GM20431 (cell line): ENCODE measurements around the gene PAGR1.
"Not testable (repeated sequence)": the region's sequence is repeated elsewhere in the genome, so short reads cannot be mapped to it uniquely, and the experiment has no call there.

Experiments used
- in situ Hi-C: fragments of 300-500 bp; cut with MseI, MboI; formaldehyde crosslinking; loops from one replicate; pipeline ENCODE4 v1.15.0; 2020; ENCODE audit warnings: low sequenced_read_pairs; ENCODE audit not compliant: unreplicated experiment

Gene PAGR1

DNA sequence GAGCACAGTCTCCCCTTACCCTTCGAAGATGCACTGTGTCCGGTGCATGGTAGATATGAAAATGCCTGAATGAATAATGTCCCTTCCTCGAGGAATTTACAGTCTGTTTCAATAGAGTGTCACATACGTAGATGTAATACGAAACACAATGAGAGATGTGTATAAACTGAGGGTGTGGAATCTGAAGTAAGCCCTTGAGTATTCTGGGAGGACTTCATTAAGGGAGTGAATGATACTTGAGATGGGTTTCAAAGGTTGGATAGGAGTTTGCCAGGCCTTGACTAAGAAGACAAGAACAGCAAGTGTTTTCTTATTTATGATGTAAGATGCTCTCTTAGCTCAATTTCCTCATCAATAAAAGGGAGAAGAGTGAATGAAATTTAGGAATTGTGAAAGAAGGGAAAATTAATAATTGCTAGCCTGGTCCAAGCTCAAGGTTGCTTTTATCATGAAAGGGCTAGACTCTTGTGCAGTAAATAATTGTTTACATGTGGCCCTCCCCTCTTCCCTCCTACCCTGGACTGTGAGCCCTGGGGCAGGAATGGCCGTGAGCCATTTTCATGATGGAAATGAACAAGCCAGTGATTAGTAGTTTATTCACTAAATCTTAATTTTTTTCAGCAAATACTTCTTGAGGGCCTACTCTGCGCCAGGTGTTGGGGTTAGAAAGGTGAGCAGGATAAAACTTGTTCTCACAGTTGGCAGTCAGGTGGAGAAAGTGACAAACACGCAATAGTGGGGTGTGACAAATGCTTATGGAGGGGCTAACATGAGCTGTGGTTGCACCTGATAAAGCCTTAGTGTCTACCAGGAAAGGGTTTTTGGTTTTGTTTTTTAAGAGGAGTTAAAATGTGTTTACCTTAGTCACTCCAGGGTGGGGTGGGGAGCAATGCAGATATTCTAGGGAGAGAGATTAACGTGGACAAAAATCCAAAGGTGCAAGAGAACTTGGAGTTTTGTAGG lies 23.8 kb upstream of the PAGR1 start:
- in situ Hi-C loops: no loop called here

DNA sequence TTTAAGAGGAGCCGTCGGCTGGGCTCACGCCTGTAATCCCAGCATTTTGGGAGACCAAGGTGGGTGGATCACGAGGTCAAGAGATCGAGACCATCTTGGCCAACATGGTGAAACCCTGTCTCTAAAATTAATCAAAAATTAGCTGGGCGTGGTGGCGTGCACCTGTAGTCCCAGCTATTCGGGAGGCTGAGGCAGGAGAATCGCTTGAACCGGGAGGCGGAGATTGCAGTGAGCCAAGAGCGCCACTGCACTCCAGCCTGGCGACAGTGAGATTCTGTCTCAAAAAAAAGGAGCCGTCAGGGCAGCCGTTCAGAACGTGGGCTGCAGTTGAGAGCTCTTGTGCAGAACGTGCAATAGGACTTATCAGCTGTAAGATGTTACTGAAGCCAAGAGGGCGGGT lies 22.8 kb upstream of the PAGR1 start:
- in situ Hi-C loops: not testable (repeated sequence)

DNA sequence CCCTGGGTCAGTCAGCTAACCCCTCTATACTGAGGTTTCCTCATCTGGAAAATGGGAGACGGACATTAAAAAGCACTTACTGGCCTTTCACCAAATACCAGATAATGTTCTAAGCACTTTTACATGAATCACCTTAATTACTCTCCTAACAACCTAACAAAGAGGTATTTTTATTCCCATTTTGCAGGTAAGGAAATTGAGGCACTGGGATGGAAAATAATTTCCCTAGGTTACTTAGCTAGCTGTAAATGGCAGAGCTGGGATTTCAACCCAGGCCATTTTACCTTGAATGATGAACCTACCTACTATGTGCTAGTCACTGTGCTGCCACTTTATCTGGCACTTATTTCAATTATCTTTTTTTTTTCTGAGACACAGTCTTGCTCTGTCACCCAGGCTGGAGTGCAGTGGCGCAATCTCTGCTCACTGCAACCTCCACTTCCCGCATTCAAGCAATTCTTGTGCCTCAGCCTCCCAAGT lies 21.7 kb upstream of the PAGR1 start:
- in situ Hi-C loops: no loop called here

DNA sequence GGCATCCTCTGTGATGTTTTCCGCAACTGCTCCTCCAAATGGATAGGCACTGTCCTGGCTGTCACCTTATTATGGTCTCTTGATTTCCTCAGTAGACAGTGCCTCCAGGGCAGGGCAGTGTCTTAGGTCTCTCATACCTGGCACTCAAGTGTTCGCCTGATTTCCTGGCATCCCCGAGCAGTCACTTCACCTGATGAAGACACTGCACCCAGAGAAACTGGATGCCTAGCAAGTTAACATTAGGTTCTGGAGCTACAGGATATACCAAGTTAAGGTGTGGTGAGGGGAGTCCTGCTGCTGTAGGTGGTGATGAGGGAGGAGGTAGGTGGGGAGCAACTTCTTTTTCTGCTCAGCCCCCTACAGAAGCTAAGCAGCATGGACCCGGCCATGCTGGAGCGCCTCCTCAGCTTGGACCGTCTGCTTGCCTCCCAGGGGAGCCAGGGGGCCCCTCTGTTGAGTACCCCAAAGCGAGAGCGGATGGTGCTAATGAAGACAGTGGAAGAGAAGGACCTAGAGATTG lies 13.5 kb upstream of the PAGR1 start:
- in situ Hi-C loops: no loop called here

DNA sequence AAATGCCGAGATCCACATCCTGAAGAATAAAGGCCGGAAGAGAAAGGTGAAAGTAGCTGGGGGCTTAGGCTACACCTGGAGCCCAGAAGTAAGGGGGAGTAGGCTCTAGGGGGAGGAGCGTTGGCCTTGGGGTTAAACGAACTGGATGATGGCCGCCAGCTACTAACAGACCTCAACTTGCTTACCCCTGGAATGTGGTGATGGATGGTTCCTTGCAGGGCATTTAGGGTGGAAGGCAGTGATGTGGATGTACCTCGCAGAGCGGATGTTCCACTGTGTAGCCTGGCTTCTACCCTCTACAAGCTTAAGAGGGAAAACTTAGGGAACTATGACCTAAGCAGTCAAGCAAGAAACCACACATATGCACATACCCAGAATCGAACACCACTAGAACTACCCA lies 11.9 kb upstream of the PAGR1 start:
- in situ Hi-C loops: no loop called here

DNA sequence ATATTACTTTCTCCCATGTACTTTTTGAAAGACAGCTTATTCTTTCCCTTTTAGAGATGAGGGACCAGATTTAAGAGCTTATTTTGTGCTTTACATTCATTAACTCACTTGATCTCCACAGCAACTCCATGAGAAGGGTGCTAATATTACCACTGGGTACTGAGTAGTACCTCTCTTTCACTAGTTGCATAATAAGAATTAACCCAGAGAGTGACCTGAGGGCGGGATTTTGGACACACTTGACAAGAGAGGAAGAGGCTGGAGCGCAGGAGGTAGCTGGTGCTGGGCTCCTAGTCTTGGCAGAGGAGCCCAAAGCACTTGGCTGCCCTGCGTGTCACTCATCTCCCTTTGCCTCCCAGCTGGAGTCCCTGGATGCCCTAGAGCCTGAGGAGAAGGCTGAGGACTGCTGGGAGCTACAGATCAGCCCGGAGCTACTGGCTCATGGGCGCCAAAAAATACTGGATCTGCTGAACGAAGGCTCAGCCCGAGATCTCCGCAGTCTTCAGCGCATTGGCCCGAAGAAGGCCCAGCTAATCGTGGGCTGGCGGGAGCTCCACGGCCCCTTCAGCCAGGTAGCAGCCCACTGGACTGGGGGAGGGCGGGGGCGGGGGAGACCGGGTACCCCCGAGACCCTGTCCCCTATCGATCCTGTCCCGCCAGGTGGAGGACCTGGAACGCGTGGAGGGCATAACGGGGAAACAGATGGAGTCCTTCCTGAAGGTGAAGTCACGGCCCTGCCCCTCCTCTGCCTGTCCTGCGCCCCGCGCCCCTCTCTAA lies 11.3 kb upstream of the PAGR1 start:
- in situ Hi-C loops: no loop called here

DNA sequence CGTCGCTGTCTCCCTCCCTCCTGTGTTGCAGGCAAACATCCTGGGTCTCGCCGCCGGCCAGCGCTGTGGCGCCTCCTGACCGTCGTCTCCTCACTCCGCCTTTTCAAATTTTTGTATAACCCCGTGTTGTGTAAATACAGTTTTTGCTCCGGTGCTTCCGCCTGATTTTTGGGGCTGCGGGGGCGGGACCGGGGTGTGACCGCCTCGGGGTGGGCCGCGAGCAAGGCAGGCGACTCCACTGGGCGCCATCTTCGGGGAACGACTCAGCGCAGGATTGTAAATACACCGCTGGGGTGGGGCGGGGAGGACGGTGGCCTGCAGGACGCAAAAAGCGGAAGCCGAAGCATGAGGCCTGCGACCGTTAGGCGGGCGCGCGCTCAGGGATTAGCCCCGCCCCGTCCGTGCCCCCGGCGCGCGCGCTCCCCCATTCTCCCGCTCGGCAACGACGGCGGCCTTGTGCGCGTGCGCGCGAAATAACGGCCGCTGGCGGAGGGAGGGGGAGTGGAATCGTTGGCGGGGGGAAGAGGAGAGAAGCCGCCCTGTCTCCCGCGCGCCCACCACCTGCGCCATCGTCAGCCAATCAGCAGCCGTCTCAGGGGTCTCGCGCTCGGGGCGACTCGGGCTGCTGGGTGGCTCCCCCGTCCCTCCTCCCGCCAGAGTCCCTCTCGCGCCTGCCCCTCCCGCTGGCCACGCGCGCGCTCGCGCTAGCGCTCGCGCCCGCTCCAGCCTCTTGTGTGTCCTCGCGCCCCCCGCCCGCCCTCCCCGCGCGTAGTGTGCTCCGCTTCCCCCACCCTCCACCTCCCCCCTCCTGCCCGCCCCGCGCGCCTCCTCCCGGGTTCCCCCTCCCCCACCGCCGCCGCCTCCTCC lies 10.5 kb upstream of the PAGR1 start:
- in situ Hi-C loops: no loop called here

DNA sequence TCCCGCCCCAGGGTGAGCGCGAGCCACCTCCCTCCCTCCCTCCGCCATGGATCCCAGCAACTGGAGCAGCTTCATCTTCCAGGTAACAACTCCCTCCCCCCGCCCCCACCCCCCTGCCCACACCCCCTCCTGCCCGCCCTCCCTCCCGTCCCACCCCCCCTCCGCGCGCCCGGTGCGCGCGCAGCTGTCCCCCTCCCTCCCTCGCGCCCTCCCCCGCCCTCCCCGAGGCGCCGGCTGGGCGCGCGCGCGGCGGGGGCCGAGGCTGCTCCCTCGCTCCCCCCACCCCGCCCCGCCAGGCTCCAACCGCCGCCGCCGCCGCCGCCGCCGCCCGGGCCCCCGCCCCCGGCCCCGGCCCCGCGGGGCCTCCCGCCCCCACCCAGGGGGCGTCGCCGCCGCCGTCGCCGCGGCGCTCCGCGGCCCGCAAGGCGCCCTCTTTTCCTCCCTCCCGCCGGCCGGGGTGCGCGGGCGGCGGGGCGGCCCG lies 9.8 kb upstream of the PAGR1 start, which contains the start of gene MAZ:
MAZ (plus strand) TSS at position 431 of the 481 bp plus-strand sequence. CDS start 173 bp downstream, outside the sequence.
- in situ Hi-C loops: no loop called here

DNA sequence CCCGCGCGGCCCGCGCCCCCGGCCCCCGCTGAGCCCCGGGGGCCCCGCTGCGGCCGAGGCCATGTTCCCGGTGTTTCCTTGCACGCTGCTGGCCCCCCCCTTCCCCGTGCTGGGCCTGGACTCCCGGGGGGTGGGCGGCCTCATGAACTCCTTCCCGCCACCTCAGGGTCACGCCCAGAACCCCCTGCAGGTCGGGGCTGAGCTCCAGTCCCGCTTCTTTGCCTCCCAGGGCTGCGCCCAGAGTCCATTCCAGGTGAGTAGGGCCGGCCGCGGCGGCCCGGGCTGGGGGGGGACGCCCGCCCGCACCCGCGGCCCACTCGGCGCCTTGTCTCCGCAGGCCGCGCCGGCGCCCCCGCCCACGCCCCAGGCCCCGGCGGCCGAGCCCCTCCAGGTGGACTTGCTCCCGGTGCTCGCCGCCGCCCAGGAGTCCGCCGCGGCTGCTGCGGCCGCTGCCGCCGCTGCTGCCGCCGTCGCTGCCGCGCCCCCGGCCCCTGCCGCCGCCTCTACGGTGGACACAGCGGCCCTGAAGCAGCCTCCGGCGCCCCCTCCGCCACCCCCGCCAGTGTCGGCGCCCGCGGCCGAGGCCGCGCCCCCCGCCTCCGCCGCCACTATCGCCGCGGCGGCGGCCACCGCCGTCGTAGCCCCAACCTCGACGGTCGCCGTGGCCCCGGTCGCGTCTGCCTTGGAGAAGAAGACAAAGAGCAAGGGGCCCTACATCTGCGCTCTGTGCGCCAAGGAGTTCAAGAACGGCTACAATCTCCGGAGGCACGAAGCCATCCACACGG lies 9.1 kb upstream of the PAGR1 start:
- in situ Hi-C loops: no loop called here

DNA sequence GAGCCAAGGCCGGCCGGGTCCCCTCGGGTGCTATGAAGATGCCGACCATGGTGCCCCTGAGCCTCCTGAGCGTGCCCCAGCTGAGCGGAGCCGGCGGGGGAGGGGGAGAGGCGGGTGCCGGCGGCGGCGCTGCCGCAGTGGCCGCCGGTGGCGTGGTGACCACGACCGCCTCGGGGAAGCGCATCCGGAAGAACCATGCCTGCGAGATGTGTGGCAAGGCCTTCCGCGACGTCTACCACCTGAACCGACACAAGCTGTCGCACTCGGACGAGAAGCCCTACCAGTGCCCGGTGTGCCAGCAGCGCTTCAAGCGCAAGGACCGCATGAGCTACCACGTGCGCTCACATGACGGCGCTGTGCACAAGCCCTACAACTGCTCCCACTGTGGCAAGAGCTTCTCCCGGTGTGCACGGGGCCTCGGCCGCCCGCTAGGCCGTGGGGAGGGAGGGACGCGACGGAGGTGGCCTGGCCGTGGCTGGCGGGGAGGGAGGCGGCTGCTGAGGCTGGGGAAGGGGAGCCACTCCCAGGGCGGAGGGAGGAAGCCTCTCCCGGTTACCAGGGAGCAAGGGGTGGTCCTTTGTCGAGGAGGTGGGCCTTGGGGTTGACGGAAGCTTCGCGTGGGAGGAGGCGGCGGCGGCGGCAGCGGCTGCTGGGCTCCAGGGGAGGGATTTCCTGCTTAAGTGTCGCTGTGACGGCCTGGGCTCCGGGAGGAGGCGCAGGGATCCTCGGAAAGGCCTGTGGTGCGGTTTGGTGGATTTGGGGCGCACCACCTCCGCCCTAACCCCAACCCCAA lies 8.3 kb upstream of the PAGR1 start:
- in situ Hi-C loops: no loop called here

DNA sequence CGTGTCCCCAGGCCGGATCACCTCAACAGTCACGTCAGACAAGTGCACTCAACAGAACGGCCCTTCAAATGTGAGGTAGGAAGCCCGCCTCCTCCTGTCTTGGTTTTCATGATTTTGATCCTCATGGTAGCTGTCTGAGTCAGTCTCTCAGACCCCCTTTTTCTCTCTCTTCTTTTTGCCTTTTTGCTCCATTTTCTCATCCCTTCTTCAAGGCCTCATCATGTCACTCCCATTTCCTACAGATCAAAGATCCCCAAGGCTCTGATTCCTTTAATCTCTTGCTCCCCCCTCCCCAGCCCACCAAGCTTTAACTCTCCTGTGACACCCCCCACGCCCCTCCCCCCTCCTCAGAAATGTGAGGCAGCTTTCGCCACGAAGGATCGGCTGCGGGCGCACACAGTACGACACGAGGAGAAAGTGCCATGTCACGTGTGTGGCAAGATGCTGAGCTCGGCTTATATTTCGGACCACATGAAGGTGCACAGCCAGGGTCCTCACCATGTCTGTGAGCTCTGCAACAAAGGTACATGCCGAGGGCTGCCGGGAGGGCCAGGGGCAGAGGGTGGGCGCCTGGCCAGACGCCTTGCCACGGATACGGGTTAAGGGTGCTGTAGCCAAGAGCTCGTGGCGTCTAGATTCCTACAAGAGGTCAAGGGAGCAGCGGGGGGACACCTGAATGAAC lies 7.6 kb upstream of the PAGR1 start:
- in situ Hi-C loops: no loop called here

DNA sequence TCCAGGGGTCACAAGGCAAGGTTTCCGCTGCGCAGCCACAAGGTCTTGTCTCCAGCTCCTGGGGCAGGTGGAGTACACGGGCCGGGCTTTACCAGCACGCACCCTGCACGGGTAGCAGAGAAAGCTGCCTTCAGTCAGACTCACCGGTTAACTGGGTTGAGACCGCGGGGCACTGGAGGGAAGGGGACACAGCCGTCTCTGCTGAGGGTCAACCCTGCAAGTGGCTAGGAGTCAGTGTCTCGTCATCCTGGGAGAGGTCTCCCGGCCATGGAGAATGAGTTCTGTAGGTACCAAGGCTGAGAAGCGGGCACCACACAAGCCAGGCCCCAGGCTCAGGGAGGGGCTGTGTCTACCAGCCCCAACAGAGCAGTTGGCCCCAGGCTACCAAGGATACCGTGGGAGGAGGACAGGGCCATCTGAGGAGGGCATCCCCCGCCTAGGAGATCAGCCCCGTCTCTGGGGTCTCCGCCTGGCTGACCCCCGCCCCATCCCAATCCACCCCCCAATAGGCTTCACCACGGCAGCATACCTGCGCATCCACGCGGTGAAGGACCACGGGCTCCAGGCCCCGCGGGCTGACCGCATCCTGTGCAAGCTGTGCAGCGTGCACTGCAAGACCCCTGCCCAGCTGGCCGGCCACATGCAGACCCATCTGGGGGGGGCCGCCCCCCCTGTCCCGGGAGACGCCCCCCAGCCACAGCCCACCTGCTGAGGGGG lies 6.8 kb upstream of the PAGR1 start:
- in situ Hi-C loops: no loop called here

DNA sequence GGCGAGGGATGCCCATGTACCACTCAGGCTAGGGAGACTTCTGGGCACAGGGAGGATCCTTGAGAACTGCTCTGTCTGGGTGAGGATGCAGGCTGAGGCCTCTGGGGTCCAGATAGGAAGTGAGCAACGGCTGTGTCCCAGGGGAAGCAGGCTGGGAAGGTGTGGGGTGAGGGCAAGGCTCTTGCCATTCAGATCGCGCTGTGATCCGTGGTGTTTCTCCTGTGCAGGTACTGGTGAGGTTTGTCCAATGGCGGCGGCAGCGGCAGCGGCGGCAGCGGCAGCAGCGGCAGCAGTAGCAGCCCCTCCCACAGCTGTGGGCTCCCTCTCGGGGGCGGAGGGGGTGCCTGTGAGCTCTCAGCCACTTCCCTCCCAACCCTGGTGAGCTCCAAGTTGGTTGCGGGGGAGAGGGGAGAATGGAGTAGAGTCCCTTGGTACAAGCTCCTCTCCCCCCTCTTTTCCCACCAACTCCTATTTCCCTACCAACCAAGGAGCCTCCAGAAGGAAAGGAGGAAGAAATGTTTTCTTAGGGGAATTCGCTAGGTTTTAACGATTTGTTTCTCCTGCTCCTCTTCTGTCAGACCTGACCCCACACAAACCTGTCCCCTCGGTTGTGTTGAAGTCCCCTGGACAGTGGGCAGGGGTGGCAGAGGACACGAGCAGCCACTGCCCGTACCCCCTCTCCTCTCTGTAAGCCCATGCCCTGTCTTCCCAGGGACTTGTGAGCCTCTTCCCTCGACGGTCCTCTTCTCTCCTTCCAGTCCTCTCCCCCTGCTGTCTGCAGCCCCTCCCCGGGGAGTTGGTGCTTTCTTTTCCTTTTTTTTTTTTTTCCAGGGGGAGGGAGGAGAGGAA lies 5.9 kb upstream of the PAGR1 start:
- in situ Hi-C loops: loop anchor here (10.0 kb wide), 1 partner anchor 65 kb away; no protein-coding TSS in a partner anchor

DNA sequence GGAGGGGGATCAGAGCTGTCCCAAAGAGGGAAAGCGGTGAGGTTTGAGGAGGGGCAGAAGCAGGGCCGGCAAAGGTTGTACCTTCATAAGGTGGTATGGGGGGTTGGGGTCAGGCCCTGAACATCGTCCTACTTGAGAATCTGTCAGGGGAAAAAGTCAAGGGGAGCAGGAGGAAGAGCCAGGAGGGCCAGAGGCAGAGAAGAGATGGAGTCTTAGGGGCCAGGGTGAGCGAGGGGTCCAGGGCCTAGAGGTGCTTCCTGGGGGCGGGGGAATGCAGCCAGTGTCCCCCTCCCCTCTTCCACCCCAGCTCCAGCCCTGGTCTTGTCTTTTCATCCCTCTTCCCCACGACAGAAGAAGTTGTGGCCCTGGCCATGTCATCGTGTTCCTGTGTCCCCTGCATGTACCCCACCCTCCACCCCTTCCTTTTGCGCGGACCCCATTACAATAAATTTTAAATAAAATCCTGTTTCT lies 5.2 kb upstream of the PAGR1 start:
- in situ Hi-C loops: loop anchor here (10.0 kb wide), 1 partner anchor 64 kb away; no protein-coding TSS in a partner anchor

DNA sequence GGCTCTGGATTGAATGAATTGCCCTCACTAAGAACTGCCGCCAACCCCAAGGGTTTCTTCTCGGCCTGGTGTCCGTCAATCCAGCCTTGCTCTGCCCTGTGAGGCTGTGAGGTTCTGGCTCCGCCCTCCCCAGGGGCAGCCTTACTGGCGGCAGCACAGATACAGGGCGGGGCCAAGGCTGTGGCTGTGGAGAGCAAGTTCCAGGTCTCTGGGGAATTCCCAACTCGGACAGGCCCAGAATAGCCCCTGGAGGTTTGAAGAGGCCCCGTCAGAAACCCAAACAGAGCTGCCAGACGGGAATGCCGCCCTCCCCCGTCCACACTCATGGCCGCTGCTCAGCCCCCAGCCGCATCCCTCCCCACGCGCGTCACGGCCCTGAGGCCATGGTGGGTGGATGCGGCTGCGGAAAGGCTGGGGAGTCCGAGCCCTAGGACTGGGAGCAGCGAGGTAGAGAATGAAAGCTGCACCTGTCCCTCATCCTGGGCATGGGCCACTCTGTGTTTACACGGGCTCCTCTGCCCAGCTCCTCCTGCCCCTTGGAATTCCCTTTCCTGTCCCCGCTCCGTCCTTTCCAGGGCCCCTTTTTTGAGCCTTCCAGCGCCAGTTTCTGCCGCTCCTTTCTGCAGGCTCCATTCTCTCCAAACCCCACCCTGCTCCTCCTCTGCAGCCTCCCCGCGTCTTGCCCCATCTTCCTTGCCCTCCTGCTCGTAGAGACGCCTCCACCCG lies 4.6 kb upstream of the PAGR1 start:
- in situ Hi-C loops: loop anchor here (10.0 kb wide), 1 partner anchor 63 kb away; no protein-coding TSS in a partner anchor
